GM18870 (cell line): ENCODE data around the gene CSNK2A1.
"Not testable (repeated sequence)": the region's sequence is repeated elsewhere in the genome, so short reads cannot be mapped to it uniquely, and the experiment has no call there.

Experiments used
- ATAC-seq: cut with Tn5 transposase; IDR thresholded peaks from one replicate; pipeline ENCODE4 v1.9.1; 2021; ENCODE audit warnings: moderate library complexity; ENCODE audit not compliant: unreplicated experiment

Gene CSNK2A1

GRCh38 chr20:496126-496696, 47.4 kb downstream of the CSNK2A1 start:
- no peak for ATAC-seq

GRCh38 chr20:492159-492558, 51.4 kb downstream of the CSNK2A1 start:
- ATAC-seq: no peak

GRCh38 chr20:487655-488054, 55.9 kb downstream of the CSNK2A1 start:
- ATAC-seq: no peak

- no peak for ATAC-seq
Measured at GRCh38 chr20:483815-484644, 59.6 kb downstream of the CSNK2A1 start.

GRCh38 chr20:481167-481566, 62.4 kb downstream of the CSNK2A1 start:
- no peak for ATAC-seq

- ATAC-seq: no peak
Measured at GRCh38 chr20:480044-480443, 63.5 kb downstream of the CSNK2A1 start.

- ATAC-seq: no peak
Measured at GRCh38 chr20:479487-479886, 64.1 kb downstream of the CSNK2A1 start.

- no peak for ATAC-seq
Measured at GRCh38 chr20:478949-479429, 64.6 kb downstream of the CSNK2A1 start.

- no peak for ATAC-seq
Measured at GRCh38 chr20:478010-478948, 65.3 kb downstream of the CSNK2A1 start.

- not testable (repeated sequence) for ATAC-seq
Measured at GRCh38 chr20:476561-477249, 66.9 kb downstream of the CSNK2A1 start.

GRCh38 chr20:475463-476357, 67.9 kb downstream of the CSNK2A1 start:
- no peak for ATAC-seq

- no peak for ATAC-seq
Measured at GRCh38 chr20:474581-474980, 69.0 kb downstream of the CSNK2A1 start.

GRCh38 chr20:472889-473292, 70.7 kb downstream of the CSNK2A1 start:
- ATAC-seq: no peak

- ATAC-seq: no peak
Measured at GRCh38 chr20:472137-472846, 71.3 kb downstream of the CSNK2A1 start.

GRCh38 chr20:469746-470490, 73.7 kb downstream of the CSNK2A1 start:
- ATAC-seq: no peak

- no peak for ATAC-seq
Measured at GRCh38 chr20:467755-468154, 75.8 kb downstream of the CSNK2A1 start.

- peak; percentile 69 for ATAC-seq
Measured at GRCh38 chr20:462199-462991, 81.2 kb downstream of the CSNK2A1 start, which contains the start of gene TBC1D20. Gene TBC1D20, minus strand, starts transcription at chr20:462533. Its CDS starts 128 bp downstream, at chr20:462405.
